Endothelial cell of umbilical vein (primary cell): Measurements from ENCODE around the gene EBPL. TPM values are rescaled to one million over a fixed set of nuclear protein-coding genes. Genes with fewer than 3 reads are reported as not detected.

Experiments used
- BruUV-seq: library from RNA; stranded (reverse); fragments of 400-500 nt; replicated peaks from 2 replicates; lab custom pipeline; 2021; lab: Mats Ljungman, UMichigan
- CTCF ChIA-PET: fragments of 300-600, 350-600 bp; sonication (Branson Sonifier 250); formaldehyde crosslinking; loops from one replicate; lab custom pipeline; 2021; ENCODE audit warnings: antibody characterized with exemption, inconsistent platforms; lab: Charles Lee
- POLR2A ChIA-PET: fragments of 300-600, 350-600 bp; sonication (Branson Sonifier 250); formaldehyde crosslinking; loops from one replicate; lab custom pipeline; 2021; ENCODE audit warnings: antibody characterized with exemption, inconsistent platforms; lab: Charles Lee
- DNase-seq: peaks from one replicate; pipeline ENCODE4 v3.0.0-alpha.2; 2011; ENCODE audit warnings: low read depth, low spot score
- FAIRE-seq: peaks from 2 replicates; lab custom pipeline; 2011; peaks lifted over from hg19 to GRCh38; lab: Jason Lieb, UNC
- H2AFZ ChIP-seq: 2 replicates; pipeline ENCODE4 v1.6.0; 2012; ENCODE audit warnings: low read depth, low read length, control low read depth, inconsistent platforms
- H3K27ac ChIP-seq: 2 replicates; pipeline ENCODE4 v1.5.1; 2011; ENCODE audit warnings: low read depth, mild to moderate bottlenecking, control low read depth, low read length, moderate library complexity; ENCODE audit not compliant: insufficient read depth
- H3K27me3 ChIP-seq, 2 experiments: 2 replicates each; pipeline versions ENCODE4 v1.6.0 to v1.6.1; 2011; ENCODE audit warnings: low read length in 2 of 2, mixed read lengths in 1 of 2; ENCODE audit not compliant: control insufficient read depth in 2 of 2, insufficient read depth in 2 of 2
- H3K36me3 ChIP-seq, 2 experiments: 2 replicates in 1 of 2; 3 replicates in 1 of 2; pipeline ENCODE4 v1.5.1; 2011; ENCODE audit warnings: low read length in 2 of 2, mild to moderate bottlenecking in 1 of 2, moderate library complexity in 1 of 2; ENCODE audit not compliant: control insufficient read depth in 2 of 2, insufficient read depth in 2 of 2; ENCODE audit errors: extremely low read depth in 1 of 2
- H3K4me1 ChIP-seq: 3 replicates; pipeline ENCODE4 v1.5.1; 2011; ENCODE audit warnings: mild to moderate bottlenecking, low read length; ENCODE audit not compliant: control insufficient read depth, insufficient read depth; ENCODE audit errors: extremely low read depth
- H3K4me2 ChIP-seq: 2 replicates; pipeline ENCODE4 v1.6.1; 2011; ENCODE audit warnings: low read length, control low read depth, mixed read lengths; ENCODE audit not compliant: insufficient read depth
- H3K4me3 ChIP-seq, 3 experiments: fragments of 200-600 bp in 1 of 3; sonication (generic), shearing (Covaris generic) in 1 of 3; replicated peaks in 1 of 3; 2 replicates each; pipeline ENCODE4 v1.5.1; 2011 to 2016; ENCODE audit warnings: control low read depth in 3 of 3, low read length in 3 of 3, mild to moderate bottlenecking in 2 of 3, inconsistent platforms in 1 of 3, low read depth in 1 of 3, moderate library complexity in 1 of 3; ENCODE audit not compliant: insufficient read depth in 1 of 3
- H3K79me2 ChIP-seq: 2 replicates; pipeline ENCODE4 v1.6.0; 2012; ENCODE audit warnings: low read length, inconsistent platforms; ENCODE audit not compliant: control insufficient read depth, insufficient read depth
- H3K9ac ChIP-seq: replicated peaks from 2 replicates; pipeline ENCODE3; 2011; ENCODE audit warnings: low read length, control low read depth; ENCODE audit not compliant: insufficient read depth; ENCODE audit errors: extremely low read depth
- H3K9me1 ChIP-seq: replicated peaks from 3 replicates; pipeline ENCODE4 v1.6.0; 2011; ENCODE audit warnings: mild to moderate bottlenecking, low read length; ENCODE audit not compliant: control insufficient read depth, insufficient read depth; ENCODE audit errors: extremely low read depth
- H3K9me3 ChIP-seq: replicated peaks from 2 replicates; pipeline ENCODE4 v1.5.1; 2012; ENCODE audit warnings: low read length, inconsistent platforms; ENCODE audit not compliant: control insufficient read depth, insufficient read depth
- H4K20me1 ChIP-seq: replicated peaks from 2 replicates; pipeline ENCODE3; 2011; ENCODE audit warnings: mild to moderate bottlenecking, low read length; ENCODE audit not compliant: control insufficient read depth, insufficient read depth; ENCODE audit errors: extremely low read depth
- CTCF ChIP-seq, 2 donors: IDR thresholded peaks; 1 replicate in 1 of 2; 2 replicates in 1 of 2; pipeline ENCODE4 v1.5.1; 2011; ENCODE audit warnings: low read length in 2 of 2, mild to moderate bottlenecking in 2 of 2, moderate library complexity in 2 of 2, control low read depth in 1 of 2, inconsistent platforms in 1 of 2, low read depth in 1 of 2; ENCODE audit not compliant: insufficient read depth in 1 of 2; ENCODE audit errors: extremely low read depth in 1 of 2
- EZH2 ChIP-seq: IDR thresholded peaks from 2 replicates; pipeline ENCODE4 v1.6.1; 2012; ENCODE audit warnings: borderline replicate concordance, low read depth, mild to moderate bottlenecking, moderate library complexity, low read length, inconsistent platforms; ENCODE audit not compliant: severe bottlenecking
- FOS ChIP-seq: IDR thresholded peaks from 2 replicates; pipeline ENCODE4 v1.6.1; 2011; ENCODE audit warnings: mild to moderate bottlenecking, low read length, moderate library complexity, borderline replicate concordance; ENCODE audit not compliant: insufficient read depth
- GATA2 ChIP-seq: IDR thresholded peaks from 2 replicates; pipeline ENCODE4 v1.7.0; 2011; ENCODE audit warnings: low read depth, mild to moderate bottlenecking, moderate library complexity, mixed read lengths, low read length; ENCODE audit not compliant: insufficient read length, insufficient read depth
- JUN ChIP-seq: IDR thresholded peaks from 2 replicates; pipeline ENCODE4 v1.6.1; 2011; ENCODE audit warnings: borderline replicate concordance, low read depth; ENCODE audit not compliant: insufficient read length, insufficient read depth
- MYC ChIP-seq: IDR thresholded peaks from one replicate; pipeline ENCODE4 v1.6.1; 2011; ENCODE audit warnings: mild to moderate bottlenecking, low read depth, low read length
- POLR2AphosphoS5 ChIP-seq: IDR thresholded peaks from 2 replicates; pipeline ENCODE4 v1.6.1; 2012; ENCODE audit warnings: low read depth, mild to moderate bottlenecking, control low read depth, low read length, moderate library complexity; ENCODE audit not compliant: insufficient read depth
- dilution Hi-C: fragments of 300-500 bp; cut with MboI; formaldehyde crosslinking; loops from one replicate; pipeline ENCODE4 v1.15.0; 2019; ENCODE audit warnings: low sequenced_read_pairs; ENCODE audit not compliant: extremely low pct_ligation_motif_present
- intact Hi-C: fragments of 100-400 bp; cut with micrococcal nuclease; formaldehyde crosslinking; loops from one replicate; pipeline ENCODE4 v1.10.0; 2022
- polyA plus RNA-seq, 4 experiments: library from polyadenylated mRNA; depleted of rRNA in 3 of 4; stranded (reverse) in 3 of 4; unstranded in 1 of 4; fragments of >200 nt; gene quantifications; 2 replicates each; pipeline versions ENCODE4 v1.2.1 to v1.2.3, GENCODE V29; 2011 to 2012; ENCODE audit warnings: missing spikeins in 1 of 4
- total RNA-seq: library from RNA; stranded (reverse); gene quantifications from 2 replicates; pipeline ENCODE4 v1.2.3, GENCODE V29; 2021

EBPL gene
- total and polyA plus RNA-seq, 2 donors (not counting 3 experiments of a cell fraction or from before 2014, with no cell fraction given) = 75.5 to 159 TPM

- Histone ChIP-seq H4K20me1 (no peaks in the 10 kb centered on the region), H3K4me1 (peaks cover 15% of the 10 kb centered on the region), H3K79me2 (no peaks in the 10 kb centered on the region), H3K27me3 (no peaks in the 10 kb centered on the region), H3K27ac (no peak overlapping the region), H3K36me3 (no peaks in the 10 kb centered on the region), H3K4me3 (no peak overlapping the region), H3K4me2 (no peak overlapping the region), H3K9me3 (no peaks in the 10 kb centered on the region), H2AFZ (peak overlapping the region; percentile 25), H3K9ac (no peak overlapping the region), H3K9me1 (no peaks in the 10 kb centered on the region)
- DNase-seq (peak; percentile 53), FAIRE-seq (peak; percentile 81)
- BruUV-seq = no TSS peak
- intact Hi-C loops (loop anchor here (1.0 kb wide), 1 partner anchor 33 kb away; no protein-coding TSS in a partner anchor), dilution Hi-C loops (no loop called here)
- CTCF ChIA-PET = interaction anchor here (0.8 to 2.0 kb wide), 6 partner anchors 9 to 383 kb away, joined by 3 to 8 read pairs (median 4); no protein-coding TSS in a partner anchor
- TF ChIP-seq MYC (no peak), POLR2AphosphoS5 (no peak), FOS (no peak), CTCF (IDR thresholded peaks at IDR 0.05; ENCODE audit: extremely low read depth in 1 of 2, insufficient read depth in 1 of 2, low read depth in 1 of 2, low read length in 2 of 2) (peak; percentile 19 to 41), JUN (no peak), GATA2 (peak; percentile 17), EZH2 (no peak)
- POLR2A ChIA-PET = interaction anchor here (0.6 kb wide), 1 partner anchor 1597 kb away, joined by 4 read pairs; no protein-coding TSS in a partner anchor
Measured at GRCh38 chr13:49649244-49649962, 41.9 kb downstream of the EBPL start.
